ENCODE results near the gene ACIN1. TPM values are rescaled to one million over a fixed set of nuclear protein-coding genes. Genes with fewer than 3 reads are reported as not detected.

ACIN1 gene
- total RNA-seq, 2 donors from 2014 or later: 314 to 367 TPM

- H3K27ac Mint-ChIP-seq: peak overlapping the region; percentile 35
- H3K27ac ChIP-seq (ENCODE audit: low read depth, low read length): no peak overlapping the region
- WGBS, 2 experiments (ENCODE audit: insufficient coverage in 1 of 2, insufficient read length in 1 of 2): 81 to 89% methylated on average over 2 of the region's 2 CpGs
These were observed 44.9 kb upstream of the ACIN1 start for GRCh38 chr14:23139874-23140273.

GRCh38 chr14:23137813-23138535 is 43.0 kb upstream of the ACIN1 start:
- Histone ChIP-seq H3K4me3 (ENCODE audit: low read length) (no peak overlapping the region), H3K9me3 (ENCODE audit: control insufficient read depth, low read length) (no peaks in the 10 kb centered on the region), H3K4me1 (ENCODE audit: control insufficient read depth, insufficient read depth, low read length) (peaks cover 4% of the 10 kb centered on the region), H3K9ac (ENCODE audit: extremely low read depth, low read length, poor library complexity, severe bottlenecking) (no peak overlapping the region), H3K36me3 (ENCODE audit: control insufficient read depth, insufficient read depth, low read length) (no peaks in the 10 kb centered on the region), H3K27ac (ENCODE audit: low read depth, low read length) (no peak overlapping the region), H3K27me3 (ENCODE audit: control insufficient read depth, insufficient read depth, low read length, poor library complexity, severe bottlenecking) (no peaks in the 10 kb centered on the region)
- no peak overlapping the region for H3K4me3 Mint-ChIP-seq
- WGBS, 2 experiments (ENCODE audit: insufficient coverage in 1 of 2, insufficient read length in 1 of 2): 92 to 100% methylated on average over 1 to 6 of the region's 6 CpGs
- no peaks in the 10 kb centered on the region for H3K9me3 Mint-ChIP-seq
- peaks cover 8% of the 10 kb centered on the region for H3K36me3 Mint-ChIP-seq (ENCODE audit: low read depth)
- H3K4me1 Mint-ChIP-seq: peaks cover 9% of the 10 kb centered on the region
- no peak for DNase-seq
- TF ChIP-seq CTCF (conservative IDR thresholded peaks at IDR 0.05): no peak
- no peaks in the 10 kb centered on the region for H3K27me3 Mint-ChIP-seq (ENCODE audit: insufficient read depth)
- H3K27ac Mint-ChIP-seq: no peak overlapping the region

More at GRCh38 chr14:23139874-23140273, 44.9 kb upstream of the ACIN1 start:
- no peaks in the 10 kb centered on the region for H3K27me3 ChIP-seq (ENCODE audit: control insufficient read depth, insufficient read depth, low read length, poor library complexity, severe bottlenecking)
- H3K36me3 ChIP-seq (ENCODE audit: control insufficient read depth, insufficient read depth, low read length): no peaks in the 10 kb centered on the region
- H3K9me3 ChIP-seq (ENCODE audit: control insufficient read depth, low read length): no peaks in the 10 kb centered on the region
- no peak overlapping the region for H3K9ac ChIP-seq (ENCODE audit: extremely low read depth, low read length, poor library complexity, severe bottlenecking)
- Mint-ChIP-seq H3K36me3 (ENCODE audit: low read depth) (peaks cover 8% of the 10 kb centered on the region), H3K27me3 (ENCODE audit: insufficient read depth) (no peaks in the 10 kb centered on the region), H3K4me1 (peaks cover 19% of the 10 kb centered on the region), H3K4me3 (no peak overlapping the region), H3K9me3 (no peaks in the 10 kb centered on the region)
- no peak for DNase-seq
- no peak overlapping the region for H3K4me3 ChIP-seq (ENCODE audit: low read length)
- TF ChIP-seq CTCF (conservative IDR thresholded peaks at IDR 0.05): no peak
- H3K4me1 ChIP-seq (ENCODE audit: control insufficient read depth, insufficient read depth, low read length): peaks cover 4% of the 10 kb centered on the region

GRCh38 chr14:23137192-23137812 is 42.4 kb upstream of the ACIN1 start:
- no peak overlapping the region for H3K27ac ChIP-seq (ENCODE audit: low read depth, low read length)
- H3K27me3 Mint-ChIP-seq (ENCODE audit: insufficient read depth): no peaks in the 10 kb centered on the region
- no peak overlapping the region for H3K4me3 Mint-ChIP-seq
- H3K4me1 Mint-ChIP-seq: peaks cover 9% of the 10 kb centered on the region
- no peak overlapping the region for H3K27ac Mint-ChIP-seq
- no peak for TF ChIP-seq CTCF (conservative IDR thresholded peaks at IDR 0.05)
- peaks cover 4% of the 10 kb centered on the region for H3K4me1 ChIP-seq (ENCODE audit: control insufficient read depth, insufficient read depth, low read length)
- no peaks in the 10 kb centered on the region for H3K9me3 Mint-ChIP-seq
- H3K36me3 ChIP-seq (ENCODE audit: control insufficient read depth, insufficient read depth, low read length): no peaks in the 10 kb centered on the region
- DNase-seq: no peak
- H3K9ac ChIP-seq (ENCODE audit: extremely low read depth, low read length, poor library complexity, severe bottlenecking): no peak overlapping the region
- H3K36me3 Mint-ChIP-seq (ENCODE audit: low read depth): peaks cover 8% of the 10 kb centered on the region
- 92 to 93% methylated on average over 5 to 11 of the region's 11 CpGs for WGBS, 2 experiments (ENCODE audit: insufficient coverage in 1 of 2, insufficient read length in 1 of 2)
- no peaks in the 10 kb centered on the region for H3K9me3 ChIP-seq (ENCODE audit: control insufficient read depth, low read length)
- H3K27me3 ChIP-seq (ENCODE audit: control insufficient read depth, insufficient read depth, low read length, poor library complexity, severe bottlenecking): no peaks in the 10 kb centered on the region
- no peak overlapping the region for H3K4me3 ChIP-seq (ENCODE audit: low read length)

Measured in endodermal cell (in vitro differentiated cells).